Activated CD4-positive, alpha-beta T cell treated with anti-CD3 and anti-CD28 coated beads, Interleukin-2, amount 50 U/mL, for 48 hours (primary cell): ENCODE data around the gene OTOGL.

ENCODE experiments used
- DNase-seq, 2 experiments: peaks; one replicate each; pipeline ENCODE4 v3.0.0-alpha.2; 2020

Gene OTOGL, protein sequence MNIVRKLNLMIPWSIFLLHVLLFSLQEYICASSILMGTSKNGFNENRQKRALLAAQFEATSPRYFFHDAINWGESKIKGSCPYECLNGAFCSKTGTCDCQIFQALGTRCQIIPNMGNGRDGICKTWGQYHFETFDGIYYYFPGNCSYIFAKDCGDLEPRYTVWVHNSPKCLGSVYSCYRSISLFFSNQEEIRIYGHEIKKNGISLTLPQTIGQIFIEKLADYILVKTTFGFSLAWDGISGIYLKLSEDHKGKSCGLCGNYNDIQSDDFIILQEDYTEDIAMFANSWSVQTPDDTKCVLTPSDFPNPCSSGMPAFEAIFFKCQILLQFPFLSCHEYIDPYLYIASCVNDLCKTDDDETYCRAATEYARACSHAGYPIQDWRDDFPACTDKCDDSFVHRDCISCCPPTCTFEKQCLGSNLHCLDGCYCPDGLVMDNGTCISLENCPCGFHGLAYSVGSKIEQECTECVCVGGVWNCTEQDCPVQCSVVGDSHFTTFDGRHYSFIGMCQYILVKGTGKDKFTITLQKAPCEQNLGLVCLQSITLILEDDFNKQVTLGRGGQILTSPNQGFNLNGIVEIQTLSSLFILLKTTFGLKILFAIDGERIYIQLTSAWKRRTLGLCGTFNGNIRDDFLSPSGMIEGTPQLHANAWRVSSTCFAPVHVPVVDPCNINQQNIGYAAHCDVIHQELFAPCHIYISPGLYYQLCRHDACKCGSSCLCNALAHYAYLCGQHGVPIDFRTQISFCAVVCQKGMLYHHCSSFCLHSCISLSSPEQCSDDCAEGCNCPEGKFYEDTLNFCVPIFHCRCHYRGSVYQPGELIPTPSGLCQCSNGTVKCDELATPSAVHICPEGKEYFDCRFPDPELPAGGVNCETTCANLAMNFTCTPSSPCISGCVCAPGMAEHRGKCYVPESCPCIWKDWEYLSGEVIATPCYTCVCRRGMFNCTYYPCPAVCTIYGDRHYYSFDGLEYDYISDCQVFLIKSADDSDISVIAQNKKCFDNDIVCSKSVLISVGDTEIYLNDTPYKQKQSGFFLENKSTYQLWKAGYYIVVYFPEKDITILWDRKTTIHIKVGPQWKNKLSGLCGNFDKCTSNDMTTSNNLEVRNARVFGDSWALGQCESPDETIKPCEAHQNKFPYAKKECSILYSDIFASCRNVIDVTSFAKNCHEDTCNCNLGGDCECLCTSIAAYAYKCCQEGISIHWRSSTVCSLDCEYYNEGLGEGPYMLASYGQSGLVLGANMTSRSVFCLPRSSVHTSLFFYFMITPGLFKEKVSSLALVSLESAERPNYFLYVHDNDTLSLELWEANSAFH (N-terminal part only)

DNA sequence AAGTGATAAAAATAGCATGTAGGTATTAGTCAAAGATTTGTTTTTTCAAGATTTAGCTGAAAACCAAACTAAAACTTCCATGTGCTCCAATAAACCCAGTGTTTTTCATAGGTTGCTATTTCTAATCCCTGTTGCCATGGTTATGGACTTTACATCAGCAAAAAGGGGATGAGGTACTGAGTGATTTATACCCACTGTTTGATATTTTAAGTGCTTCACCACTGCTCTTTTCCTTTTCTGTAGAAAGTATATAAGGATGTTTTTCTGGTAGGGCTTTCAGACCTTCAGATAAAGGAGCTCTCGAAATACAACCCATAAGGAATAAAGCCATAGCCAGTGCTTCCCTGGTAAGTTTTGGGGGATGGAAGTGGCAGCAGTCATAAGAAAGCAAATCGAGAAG lies at the start of gene OTOGL:
TSS of gene OTOGL (plus strand) at position 279 of the 400 bp plus-strand sequence. CDS start 109,895 bp downstream, outside the sequence.
- no peak for DNase-seq

DNA sequence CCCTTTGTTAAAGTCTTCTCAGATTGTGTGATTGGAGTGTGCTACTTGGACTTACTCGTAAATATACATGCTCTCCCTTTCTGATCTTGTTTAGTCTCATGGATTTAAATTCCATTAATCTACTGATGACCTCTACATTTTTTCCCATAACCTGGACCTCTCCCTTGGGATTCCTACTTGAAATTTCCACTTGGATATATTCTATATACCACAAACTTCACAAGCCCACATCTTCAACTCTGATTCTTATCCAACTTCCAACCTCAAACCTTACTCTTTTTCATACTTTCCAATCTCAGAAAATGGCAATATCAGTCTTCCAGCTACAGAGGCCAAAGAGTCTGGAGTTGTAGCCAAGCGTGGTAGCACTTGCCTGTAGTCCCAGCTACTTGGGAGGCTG lies 49.1 kb upstream of the OTOGL start:
- no peak for DNase-seq

DNA sequence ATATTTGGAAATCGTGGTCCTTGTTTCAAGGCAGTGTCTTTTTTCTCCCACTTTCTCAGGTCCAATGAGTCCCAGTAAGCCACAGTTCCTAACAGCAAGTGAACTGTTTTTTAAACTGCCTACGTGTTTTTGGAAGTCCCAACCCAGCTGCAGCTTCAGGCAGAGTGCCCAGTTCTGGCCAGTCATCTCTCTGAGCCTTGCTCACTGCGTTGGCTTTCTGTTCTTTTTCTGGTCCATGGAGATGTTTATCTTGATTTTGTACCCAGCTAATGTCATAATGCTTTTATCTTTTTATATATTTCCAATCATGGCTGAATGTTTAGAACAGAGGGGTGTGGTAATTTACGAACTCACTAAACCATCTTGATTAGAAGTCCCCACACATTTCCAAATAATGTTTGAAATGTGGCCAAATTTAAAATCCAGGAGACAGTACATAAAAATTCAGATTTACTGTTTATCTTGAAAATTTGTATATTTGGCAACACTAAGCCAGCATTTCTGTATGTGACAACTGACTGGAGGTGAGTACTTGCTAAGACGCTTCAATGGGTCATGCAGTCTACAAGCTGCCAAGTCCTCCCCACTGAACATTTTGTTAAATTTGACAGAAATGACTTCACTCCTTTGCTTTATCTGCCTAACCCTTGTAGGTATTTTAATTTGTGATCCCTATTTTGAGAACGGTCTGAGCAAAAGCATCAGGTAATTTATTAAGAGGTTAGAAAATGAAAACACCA lies 46.1 kb upstream of the OTOGL start:
- no peak for DNase-seq

DNA sequence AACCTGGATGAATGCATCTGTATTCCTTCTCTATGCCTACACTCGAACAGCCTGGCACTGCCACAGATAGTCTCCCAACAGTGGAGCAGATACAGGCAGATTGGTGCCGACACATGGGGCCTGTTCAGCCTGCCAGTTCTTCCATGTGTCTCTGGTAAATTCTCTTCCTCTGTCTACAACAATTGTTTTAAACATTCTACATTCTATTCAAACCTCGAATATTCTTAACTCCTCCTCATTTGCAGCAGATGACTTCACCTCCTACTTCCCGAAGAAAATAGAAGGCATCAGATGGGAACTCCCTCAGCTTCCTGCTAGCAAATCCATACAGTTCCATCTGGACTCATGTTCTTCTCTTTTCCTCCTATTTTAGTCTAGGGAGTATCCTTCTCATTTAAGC lies 43.1 kb upstream of the OTOGL start:
- no peak for DNase-seq

DNA sequence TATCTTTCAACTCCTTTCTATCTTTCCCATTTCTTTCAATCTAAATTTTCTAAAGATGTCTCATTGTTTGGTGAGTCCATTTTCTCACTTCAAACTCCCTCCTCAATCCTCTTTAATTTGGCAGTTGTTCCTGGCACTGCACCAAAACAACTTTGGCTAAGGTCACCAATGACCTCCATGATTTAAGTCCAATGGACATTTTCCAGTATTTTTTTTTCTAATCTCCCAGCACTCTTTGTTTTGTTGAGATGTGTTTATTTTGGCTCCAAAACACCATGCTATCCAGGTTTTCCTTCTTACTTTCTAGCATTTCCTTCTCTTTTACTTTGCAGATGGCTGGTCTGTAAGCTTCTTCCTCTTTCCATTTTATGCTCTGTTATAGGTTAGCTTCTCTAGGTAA lies 42.5 kb upstream of the OTOGL start:
- DNase-seq = no peak

DNA sequence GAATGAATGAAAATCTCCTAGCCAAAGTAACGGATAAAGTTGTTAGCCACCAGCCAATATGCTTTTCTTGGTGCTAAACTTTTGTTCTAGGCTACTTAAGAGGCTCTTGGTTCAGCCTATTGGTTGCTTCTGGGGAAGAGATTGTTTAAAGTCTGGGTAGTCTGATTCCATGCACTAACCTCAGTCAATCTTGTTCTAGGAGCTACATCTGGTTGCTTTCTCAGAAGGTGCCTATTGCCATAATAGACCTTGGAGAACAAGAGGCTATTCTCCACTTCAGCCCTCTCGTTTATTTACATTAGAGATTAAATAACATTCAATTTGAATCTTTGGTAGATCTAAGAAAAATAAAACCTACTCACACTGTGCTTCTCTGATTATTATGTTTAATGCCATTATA lies 40.8 kb upstream of the OTOGL start:
- DNase-seq = no peak

DNA sequence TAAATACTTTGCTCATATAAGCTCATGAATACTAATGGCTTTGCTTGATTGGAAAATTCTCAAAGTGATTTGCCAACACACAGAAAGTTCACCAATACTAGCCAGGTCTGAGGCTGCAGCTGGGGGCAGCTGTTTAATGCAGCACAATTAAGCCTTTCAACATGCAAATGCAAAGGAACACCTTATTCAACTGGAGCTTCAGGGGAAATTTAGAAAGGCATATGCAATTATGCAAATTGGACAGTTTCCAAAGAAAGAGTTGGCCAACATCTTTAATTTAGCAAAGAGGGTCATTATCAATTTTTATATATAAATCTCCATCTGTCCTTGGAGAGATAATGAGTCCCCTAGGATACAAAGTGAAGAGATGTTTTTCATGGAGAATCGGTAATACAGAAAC lies 40.2 kb upstream of the OTOGL start:
- no peak for DNase-seq

DNA sequence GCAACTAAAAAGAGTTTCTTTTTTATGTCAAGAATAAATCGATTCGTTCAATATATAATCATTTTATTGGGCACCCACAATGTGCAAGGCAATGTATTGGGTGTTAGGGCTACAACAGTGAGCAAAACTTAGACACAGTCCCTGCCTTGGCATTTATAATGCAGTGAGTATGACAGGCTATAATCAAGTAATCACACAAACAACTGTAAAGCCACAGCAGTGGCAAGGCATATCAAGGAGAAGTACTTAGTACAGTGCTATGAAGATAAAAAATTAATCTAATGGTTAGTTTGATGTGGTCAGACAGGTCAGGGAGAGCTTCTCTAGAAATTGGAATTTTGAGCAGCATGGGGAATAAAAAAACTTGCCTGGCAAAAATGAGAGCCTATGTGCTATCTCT lies 39.5 kb upstream of the OTOGL start:
- DNase-seq = no peak

DNA sequence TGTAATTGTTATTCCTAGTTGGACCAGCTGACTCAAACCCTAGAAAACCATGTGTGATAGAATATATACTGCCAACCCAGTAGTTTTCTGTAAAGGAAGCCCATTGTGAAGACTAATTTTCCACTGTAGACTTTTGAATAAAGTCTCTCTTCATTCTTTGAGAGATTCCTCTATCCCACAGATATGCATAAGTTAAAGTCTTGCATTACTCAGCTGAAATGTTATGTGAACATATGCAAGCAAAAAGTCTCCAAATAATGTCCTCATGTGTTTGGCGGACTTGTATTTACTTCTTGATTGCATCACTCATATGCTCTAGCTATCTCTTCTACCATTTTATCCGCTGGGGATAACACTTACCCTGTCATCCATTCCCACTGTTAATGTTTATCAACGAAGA lies 35.1 kb upstream of the OTOGL start:
- no peak for DNase-seq

DNA sequence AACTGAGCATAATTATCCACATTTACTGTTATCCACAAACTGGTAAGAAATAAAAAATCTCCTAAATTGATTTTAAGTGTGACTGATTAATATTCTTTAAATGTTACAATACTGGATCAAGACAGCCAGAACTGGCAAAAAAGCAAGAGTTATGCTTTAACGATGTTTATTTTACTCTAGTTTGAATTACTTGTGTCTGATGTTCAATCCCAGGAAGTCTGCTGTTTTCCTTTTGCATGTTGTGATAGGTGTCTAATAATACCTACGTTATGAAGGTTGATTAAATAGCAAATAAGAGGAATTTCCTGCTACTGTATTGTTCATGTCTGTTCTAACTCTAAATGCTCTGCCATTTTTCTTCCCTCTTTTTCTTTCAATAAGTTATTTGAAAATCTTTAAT lies 34.4 kb upstream of the OTOGL start:
- no peak for DNase-seq

DNA sequence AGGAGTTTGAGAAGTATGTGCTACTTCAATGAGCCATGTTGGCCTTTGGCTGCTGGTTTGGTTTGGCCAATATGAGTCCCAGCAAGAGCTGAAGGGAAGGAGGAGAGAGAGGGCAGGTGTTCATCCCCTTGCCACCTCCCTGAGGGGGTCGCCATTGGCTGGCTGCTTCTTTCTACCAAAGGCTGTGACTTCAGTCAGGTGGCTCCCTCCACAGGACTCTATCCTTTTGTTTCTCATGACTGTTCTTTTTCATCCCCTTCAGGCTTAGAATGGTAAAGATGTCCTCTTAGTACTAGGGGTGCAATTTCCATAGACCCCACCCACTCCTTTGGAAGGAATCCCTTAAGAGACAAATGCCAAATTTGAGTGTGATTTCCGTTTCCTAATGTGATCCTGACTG lies 31.2 kb upstream of the OTOGL start:
- no peak for DNase-seq

DNA sequence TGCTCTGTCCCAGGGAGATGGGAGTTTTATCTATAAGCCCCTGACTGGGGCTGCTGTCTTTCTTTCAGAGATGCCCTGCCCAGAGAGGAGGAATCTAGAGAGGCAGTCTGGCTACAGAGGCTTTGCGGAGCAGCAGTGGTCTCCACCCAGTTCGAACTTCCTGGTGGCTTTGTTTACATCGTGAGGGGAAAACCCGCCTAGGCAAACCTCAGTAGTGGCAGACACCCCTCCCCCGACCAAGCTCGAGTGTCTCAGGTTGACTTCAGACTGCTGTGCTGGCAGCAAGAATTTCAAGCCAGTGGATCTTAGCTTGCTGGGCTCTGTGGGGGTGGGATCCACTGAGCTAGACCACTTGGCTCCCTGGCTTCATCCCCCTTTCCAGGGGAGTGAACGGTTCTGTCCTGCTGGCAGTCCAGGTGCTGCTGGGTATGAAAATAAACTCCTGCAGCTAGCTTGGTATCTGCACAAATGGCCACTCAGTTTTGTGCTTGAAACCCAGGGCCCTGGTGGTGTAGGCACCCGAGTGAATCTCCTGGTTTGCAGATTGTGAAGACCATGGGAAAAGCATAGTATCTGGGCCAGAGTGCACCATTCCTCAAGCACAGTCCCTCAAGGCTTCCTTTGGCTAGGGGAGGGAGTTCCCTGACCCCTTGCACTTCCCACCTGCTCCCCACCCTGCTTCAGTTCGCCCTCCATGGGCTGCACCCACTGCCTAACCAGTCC lies 15.3 kb upstream of the OTOGL start:
- DNase-seq = peak; percentile 24 to 38

DNA sequence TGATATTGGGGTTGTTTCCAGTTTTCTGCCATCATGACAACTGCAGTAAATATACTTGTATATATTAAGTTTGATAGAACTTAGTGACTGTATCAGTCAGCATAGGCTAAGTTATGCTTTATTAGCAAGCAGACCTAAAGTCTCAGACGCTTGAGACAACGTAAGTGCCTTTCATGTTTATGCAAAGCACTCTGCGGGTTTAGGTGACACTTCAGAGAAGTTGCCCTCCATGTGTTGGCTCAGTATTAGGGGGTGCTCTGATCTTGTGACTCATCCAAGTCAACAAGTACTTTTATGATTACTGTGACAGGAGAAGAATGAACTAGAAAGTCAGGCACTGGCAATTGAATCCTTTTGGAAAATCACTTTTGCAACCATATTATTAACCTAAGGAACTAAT lies 13.3 kb upstream of the OTOGL start:
- no peak for DNase-seq

DNA sequence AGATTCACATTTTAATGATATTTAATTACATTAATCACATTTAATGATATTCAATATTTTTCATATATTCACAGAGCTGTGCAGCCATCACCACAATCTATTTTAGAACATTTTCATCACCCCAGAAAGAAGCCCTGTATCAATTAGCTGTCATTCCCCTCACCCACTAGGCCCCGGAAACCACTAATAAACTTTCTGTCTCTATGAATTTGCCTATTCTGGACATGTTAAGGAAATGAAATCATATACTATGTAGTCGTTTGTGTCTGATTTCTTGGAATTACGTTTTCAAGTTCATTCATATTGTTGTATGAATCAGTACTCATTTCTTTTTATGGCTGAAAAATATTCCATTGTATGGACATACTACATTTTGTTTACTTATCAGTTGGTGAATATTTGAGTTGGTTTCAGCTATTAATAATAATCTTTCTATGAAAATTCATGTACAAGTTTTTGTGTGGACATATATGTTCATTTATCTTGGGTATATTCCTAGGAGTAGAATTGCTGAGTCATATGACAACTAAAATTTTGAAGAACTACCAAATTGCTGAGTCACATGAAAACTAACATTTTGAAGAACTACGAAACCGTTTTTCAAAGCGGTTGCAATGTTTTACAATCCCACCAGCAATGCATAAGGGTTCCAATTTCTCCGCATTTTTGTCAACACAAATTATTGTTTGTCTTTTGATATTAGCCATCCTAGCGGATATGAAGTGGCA lies 11.7 kb upstream of the OTOGL start:
- no peak for DNase-seq

DNA sequence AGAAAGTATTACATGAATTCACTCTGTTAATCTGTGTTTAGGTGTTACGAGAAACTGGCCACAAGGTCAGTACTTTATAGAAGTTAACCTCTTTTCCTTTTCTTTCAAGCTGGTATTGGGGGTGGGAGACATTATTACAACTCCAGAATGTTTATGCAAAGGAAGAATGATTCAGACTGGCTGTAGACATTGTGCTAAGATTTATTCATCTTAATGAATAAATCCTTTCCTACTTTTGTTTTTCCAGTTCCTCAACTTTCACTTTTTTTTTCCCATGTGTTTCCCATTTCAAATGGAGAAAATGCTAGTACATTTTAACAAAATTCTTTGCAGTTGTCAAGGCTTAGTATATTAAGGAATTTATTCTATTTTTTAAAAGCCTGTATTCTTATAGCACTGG lies 1.3 kb downstream of the OTOGL start:
- DNase-seq = no peak

DNA sequence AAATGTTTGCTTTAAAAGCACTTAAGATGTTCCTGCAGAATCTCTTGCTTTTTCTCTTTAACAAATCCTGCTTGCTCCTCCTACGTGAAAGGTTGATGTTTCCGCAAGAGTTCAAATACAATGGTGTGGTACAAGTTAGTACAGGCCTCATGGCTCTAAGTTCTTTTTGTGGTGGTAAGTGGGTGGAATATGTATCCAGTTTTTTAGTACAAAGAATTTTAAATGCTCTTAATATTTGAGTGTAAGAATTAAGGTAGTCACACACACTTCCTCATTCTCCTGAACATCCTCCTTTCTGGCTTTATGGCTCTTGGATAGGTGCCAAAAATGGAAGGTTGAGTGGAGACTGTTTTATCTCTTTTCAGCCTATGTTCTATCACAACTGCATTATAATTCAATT lies 1.8 kb downstream of the OTOGL start:
- DNase-seq = no peak

DNA sequence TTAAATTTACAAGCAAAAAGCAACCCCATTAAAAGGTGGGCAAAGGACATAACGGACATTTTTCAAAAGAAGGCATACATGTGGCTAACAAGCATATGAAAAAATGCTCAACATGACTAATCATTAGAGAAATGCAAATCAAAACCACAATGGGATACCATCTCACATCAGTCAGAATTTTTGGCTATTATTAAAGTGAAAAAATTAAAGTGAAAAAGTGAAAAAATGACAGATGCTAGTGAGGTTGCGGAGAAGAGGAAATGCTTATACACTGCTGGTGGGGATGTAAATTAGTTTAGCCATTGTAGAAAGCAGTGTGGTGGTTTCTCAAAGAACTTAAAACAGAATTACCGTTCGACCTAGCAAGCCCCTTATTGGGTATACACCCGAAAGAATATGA lies 7.9 kb downstream of the OTOGL start:
- DNase-seq = no peak

DNA sequence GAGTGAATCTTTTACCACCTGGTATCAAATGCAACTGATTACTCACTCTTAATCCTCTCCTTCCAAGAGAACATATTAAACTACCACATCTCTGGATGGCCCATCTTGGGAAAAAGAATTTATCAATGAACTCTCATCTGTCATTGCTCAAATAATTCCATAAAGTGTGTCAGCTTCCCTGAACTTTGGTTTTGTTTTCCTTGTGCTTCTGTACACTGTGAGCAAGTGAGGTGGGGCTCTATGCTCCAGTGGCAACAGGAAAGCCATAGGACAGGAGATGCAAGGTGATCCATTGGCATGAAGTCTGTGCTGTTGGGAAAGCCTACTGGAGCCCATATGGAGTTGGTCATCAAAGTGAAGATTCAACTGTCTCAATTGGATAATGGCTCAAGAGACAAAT lies 17.4 kb downstream of the OTOGL start:
- DNase-seq = no peak

DNA sequence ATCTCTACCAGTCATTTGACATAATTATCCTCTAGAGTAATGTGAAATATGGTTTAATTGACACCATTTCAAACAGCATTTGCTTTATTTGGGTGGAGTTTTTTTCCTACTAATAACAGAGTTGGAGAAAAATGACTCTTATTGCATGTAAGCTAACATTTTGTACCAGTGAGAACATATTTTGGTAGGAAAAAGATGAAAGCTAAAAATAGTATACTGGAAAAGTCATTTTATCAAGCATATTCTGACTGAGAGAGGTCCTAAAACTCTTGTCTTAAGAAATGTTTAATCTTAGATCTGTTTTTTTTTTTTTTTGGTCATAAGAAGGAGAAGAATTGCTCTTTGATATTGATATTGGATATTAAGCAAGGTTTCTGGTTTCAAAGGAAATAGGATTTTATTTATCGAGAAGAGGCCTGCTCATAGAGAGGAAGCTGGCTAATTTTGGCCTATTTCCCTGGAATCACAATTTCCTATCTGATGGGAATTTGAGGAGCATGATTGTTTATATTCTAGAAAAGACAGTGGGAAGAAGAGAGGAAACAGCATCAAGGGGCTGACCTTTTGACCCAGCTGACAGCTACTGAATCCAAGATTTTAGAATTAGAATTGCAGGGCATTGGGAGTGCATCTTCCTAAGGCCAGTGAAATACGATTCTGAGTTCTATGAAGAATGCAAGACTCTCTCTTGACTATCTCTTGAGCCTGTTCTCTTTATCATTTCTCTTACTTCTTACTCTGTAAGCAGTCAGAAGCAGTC lies 19.4 kb downstream of the OTOGL start:
- DNase-seq = no peak

DNA sequence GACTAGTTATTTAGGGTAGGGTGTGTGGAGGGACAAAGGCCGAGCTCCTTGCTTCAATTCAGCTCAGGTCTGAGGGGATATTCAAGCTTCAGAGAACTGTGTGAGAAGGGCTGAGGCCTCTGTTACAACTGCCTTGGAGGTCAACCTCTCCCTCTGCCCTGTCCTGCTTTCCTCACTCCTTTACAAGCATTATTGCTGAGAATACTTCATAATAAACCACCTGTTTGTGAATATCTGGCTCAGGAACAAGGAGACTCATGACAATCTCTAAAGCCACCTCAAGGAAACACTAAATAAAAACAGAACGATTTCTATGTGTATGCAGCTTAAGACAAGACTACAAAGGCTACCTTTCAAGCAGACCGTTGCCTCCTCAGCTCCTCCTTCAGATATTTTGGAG lies 21.7 kb downstream of the OTOGL start:
- DNase-seq = no peak
